ENCODE results near the gene RPL10. TPM values are rescaled to one million over a fixed set of nuclear protein-coding genes. Genes with fewer than 3 reads are reported as not detected.

The RPL10 gene
- polyA plus RNA-seq, 1 donor from 2014 or later, result 3,689 TPM

DNA sequence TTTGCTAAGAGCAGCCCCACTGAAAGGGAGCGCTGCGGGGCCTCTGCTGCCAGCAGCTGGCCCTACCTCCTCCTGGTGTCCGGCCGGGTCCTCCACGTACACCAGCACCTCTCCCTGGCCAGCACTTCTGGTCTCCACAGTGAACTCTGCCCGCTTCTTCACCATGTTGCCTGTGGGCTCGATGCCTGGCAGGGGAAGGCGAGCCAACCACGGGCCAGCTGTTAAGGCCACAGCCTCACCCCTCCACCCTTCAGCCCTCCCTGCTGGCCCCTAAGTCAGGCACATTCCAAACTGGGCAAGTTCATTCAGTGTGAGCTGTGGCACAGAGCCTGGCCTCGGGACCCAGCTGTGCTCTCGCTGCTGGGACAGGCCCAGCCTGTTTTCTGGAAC lies 31.5 kb upstream of the RPL10 start:
- no peaks in the 10 kb centered on the region for H3K36me3 ChIP-seq (ENCODE audit: insufficient read depth, low read length)
- H3K9me3 ChIP-seq (ENCODE audit: low read length), result no peaks in the 10 kb centered on the region
- H2AFZ ChIP-seq (ENCODE audit: low read depth, low read length), result no peak overlapping the region
- H3K9me2 ChIP-seq (ENCODE audit: insufficient read depth, low read length), result no peaks in the 10 kb centered on the region
- H4K20me1 ChIP-seq (ENCODE audit: insufficient read depth), result no peaks in the 10 kb centered on the region
- no peak overlapping the region for H3K4me3 ChIP-seq (ENCODE audit: low read length)
- no peak overlapping the region for H3K4me2 ChIP-seq (ENCODE audit: low read length)
- H3K27me3 ChIP-seq (ENCODE audit: insufficient read depth, low read depth, low read length), result no peaks in the 10 kb centered on the region
- H3K9ac ChIP-seq (ENCODE audit: low read length), result no peak overlapping the region
- H3K27ac ChIP-seq (ENCODE audit: low read length), result no peak overlapping the region
- H3F3A ChIP-seq (ENCODE audit: insufficient read depth, low read length, poor library complexity, severe bottlenecking), result no peaks in the 10 kb centered on the region
- peaks cover 26% of the 10 kb centered on the region for H3K79me2 ChIP-seq (replicated peaks; ENCODE audit: insufficient read depth, low read length)
- TF ChIP-seq RAD21 (conservative IDR thresholded peaks at IDR 0.05), result no peak
- TF ChIP-seq TAF1 (IDR thresholded peaks at IDR 0.05; ENCODE audit: low read depth), result no peak
- TF ChIP-seq MXI1 (conservative IDR thresholded peaks at IDR 0.05; ENCODE audit: poor library complexity, severe bottlenecking), result no peak
- TF ChIP-seq, protein P1, sequence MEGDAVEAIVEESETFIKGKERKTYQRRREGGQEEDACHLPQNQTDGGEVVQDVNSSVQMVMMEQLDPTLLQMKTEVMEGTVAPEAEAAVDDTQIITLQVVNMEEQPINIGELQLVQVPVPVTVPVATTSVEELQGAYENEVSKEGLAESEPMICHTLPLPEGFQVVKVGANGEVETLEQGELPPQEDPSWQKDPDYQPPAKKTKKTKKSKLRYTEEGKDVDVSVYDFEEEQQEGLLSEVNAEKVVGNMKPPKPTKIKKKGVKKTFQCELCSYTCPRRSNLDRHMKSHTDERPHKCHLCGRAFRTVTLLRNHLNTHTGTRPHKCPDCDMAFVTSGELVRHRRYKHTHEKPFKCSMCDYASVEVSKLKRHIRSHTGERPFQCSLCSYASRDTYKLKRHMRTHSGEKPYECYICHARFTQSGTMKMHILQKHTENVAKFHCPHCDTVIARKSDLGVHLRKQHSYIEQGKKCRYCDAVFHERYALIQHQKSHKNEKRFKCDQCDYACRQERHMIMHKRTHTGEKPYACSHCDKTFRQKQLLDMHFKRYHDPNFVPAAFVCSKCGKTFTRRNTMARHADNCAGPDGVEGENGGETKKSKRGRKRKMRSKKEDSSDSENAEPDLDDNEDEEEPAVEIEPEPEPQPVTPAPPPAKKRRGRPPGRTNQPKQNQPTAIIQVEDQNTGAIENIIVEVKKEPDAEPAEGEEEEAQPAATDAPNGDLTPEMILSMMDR (IDR thresholded peaks at IDR 0.05; ENCODE audit: poor library complexity, severe bottlenecking), result no peak
- TF ChIP-seq, protein P2, sequence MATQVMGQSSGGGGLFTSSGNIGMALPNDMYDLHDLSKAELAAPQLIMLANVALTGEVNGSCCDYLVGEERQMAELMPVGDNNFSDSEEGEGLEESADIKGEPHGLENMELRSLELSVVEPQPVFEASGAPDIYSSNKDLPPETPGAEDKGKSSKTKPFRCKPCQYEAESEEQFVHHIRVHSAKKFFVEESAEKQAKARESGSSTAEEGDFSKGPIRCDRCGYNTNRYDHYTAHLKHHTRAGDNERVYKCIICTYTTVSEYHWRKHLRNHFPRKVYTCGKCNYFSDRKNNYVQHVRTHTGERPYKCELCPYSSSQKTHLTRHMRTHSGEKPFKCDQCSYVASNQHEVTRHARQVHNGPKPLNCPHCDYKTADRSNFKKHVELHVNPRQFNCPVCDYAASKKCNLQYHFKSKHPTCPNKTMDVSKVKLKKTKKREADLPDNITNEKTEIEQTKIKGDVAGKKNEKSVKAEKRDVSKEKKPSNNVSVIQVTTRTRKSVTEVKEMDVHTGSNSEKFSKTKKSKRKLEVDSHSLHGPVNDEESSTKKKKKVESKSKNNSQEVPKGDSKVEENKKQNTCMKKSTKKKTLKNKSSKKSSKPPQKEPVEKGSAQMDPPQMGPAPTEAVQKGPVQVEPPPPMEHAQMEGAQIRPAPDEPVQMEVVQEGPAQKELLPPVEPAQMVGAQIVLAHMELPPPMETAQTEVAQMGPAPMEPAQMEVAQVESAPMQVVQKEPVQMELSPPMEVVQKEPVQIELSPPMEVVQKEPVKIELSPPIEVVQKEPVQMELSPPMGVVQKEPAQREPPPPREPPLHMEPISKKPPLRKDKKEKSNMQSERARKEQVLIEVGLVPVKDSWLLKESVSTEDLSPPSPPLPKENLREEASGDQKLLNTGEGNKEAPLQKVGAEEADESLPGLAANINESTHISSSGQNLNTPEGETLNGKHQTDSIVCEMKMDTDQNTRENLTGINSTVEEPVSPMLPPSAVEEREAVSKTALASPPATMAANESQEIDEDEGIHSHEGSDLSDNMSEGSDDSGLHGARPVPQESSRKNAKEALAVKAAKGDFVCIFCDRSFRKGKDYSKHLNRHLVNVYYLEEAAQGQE (IDR thresholded peaks at IDR 0.05; ENCODE audit: borderline replicate concordance), result no peak
- no peak for TF ChIP-seq SMC3 (conservative IDR thresholded peaks at IDR 0.05; ENCODE audit: poor library complexity)
- no peak for TF ChIP-seq EP300 (conservative IDR thresholded peaks at IDR 0.05; ENCODE audit: poor library complexity, severe bottlenecking)
- TF ChIP-seq POLR2AphosphoS5 (IDR thresholded peaks at IDR 0.05), result no peak
- TF ChIP-seq EZH2 (IDR thresholded peaks at IDR 0.05; ENCODE audit: borderline replicate concordance, insufficient read depth, low read length, poor library complexity, severe bottlenecking), result no peak

DNA sequence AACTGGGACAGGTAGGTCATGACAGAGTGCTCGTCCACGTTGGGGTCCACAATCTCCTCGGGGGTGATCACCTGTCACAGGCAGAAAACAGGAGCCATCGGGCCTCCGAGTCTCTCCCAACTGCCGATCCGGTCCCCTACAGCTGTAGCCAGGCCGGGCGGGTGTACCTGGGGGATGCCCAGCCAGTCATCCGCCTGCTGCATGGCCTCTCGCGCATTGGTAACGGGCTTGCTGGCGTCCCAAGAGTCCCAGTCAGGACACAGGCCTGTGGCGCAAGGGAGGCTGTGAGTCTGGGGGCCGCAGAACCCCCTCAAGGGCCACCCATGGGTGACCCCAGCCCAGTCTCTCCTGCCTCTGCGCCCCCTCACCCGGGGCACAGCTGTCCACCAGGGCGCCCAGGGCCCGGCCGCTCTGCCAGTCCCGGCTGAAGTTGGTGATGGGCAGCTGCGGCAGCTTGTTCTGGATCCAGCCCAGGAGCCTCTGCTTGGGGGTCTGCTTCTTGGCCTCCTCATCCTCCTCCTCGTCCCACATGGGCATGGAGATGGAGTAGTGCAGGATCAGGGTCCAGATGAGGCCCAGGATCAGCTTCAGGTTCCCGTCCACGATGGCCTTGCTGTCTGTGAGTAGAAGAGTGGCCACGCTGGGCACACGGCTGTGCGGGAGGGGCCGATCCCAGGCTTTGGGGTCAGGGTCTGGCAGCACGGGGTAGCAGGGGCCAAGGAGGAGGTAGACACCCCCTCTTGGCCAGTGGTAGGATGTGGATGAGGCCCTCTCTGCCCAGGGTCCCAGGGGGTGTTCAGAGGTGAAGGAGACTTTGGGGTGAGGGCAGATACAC lies 30.5 kb upstream of the RPL10 start:
- peaks cover 26% of the 10 kb centered on the region for H3K79me2 ChIP-seq (replicated peaks; ENCODE audit: insufficient read depth, low read length)
- H3K4me3 ChIP-seq (ENCODE audit: low read length), result peak overlapping the region; percentile 84
- no peak overlapping the region for H2AFZ ChIP-seq (ENCODE audit: low read depth, low read length)

More for the DNA sequence above, 30.5 kb upstream of the RPL10 start:
- Histone ChIP-seq H3K4me2 (ENCODE audit: low read length) (no peak overlapping the region), H3F3A (ENCODE audit: insufficient read depth, low read length, poor library complexity, severe bottlenecking) (no peaks in the 10 kb centered on the region), H3K9me3 (ENCODE audit: low read length) (no peaks in the 10 kb centered on the region), H3K9ac (ENCODE audit: low read length) (peak overlapping the region; percentile 89), H3K27ac (ENCODE audit: low read length) (no peak overlapping the region), H4K20me1 (ENCODE audit: insufficient read depth) (no peaks in the 10 kb centered on the region), H3K9me2 (ENCODE audit: insufficient read depth, low read length) (no peaks in the 10 kb centered on the region), H3K36me3 (ENCODE audit: insufficient read depth, low read length) (no peaks in the 10 kb centered on the region), H3K27me3 (ENCODE audit: insufficient read depth, low read depth, low read length) (no peaks in the 10 kb centered on the region)
- TF ChIP-seq, protein P2 (IDR thresholded peaks at IDR 0.05; ENCODE audit: borderline replicate concordance), result no peak
- TF ChIP-seq, protein P1 (IDR thresholded peaks at IDR 0.05; ENCODE audit: poor library complexity, severe bottlenecking), result no peak
- TF ChIP-seq RAD21 (conservative IDR thresholded peaks at IDR 0.05), result no peak
- TF ChIP-seq SMC3 (conservative IDR thresholded peaks at IDR 0.05; ENCODE audit: poor library complexity), result no peak
- no peak for TF ChIP-seq MXI1 (conservative IDR thresholded peaks at IDR 0.05; ENCODE audit: poor library complexity, severe bottlenecking)
- no peak for TF ChIP-seq EZH2 (IDR thresholded peaks at IDR 0.05; ENCODE audit: borderline replicate concordance, insufficient read depth, low read length, poor library complexity, severe bottlenecking)
- TF ChIP-seq POLR2AphosphoS5 (IDR thresholded peaks at IDR 0.05), result no peak
- no peak for TF ChIP-seq TAF1 (IDR thresholded peaks at IDR 0.05; ENCODE audit: low read depth)
- no peak for TF ChIP-seq EP300 (conservative IDR thresholded peaks at IDR 0.05; ENCODE audit: poor library complexity, severe bottlenecking)

All from neural cell (in vitro differentiated cells).